Measurements from ENCODE around the gene NT5C1B.
"Not testable (repeated sequence)": the region's sequence is repeated elsewhere in the genome, so short reads cannot be mapped to it uniquely, and the experiment has no call there.

Gene NT5C1B

GRCh38 chr2:18589354-18589753, at the start of gene NT5C1B:
NT5C1B (minus strand) TSS chr2:18589569; CDS start chr2:18589468, 101 bp downstream.
- no peak for DNase-seq

GRCh38 chr2:18637196-18637595, 47.8 kb upstream of the NT5C1B start:
- no peak for DNase-seq

GRCh38 chr2:18632699-18633098, 43.3 kb upstream of the NT5C1B start:
- not testable (repeated sequence) for DNase-seq

- DNase-seq = no peak
Observed at GRCh38 chr2:18630941-18631340, 41.6 kb upstream of the NT5C1B start.

- no peak for DNase-seq
Observed at GRCh38 chr2:18630541-18630940, 41.2 kb upstream of the NT5C1B start.

- DNase-seq = no peak
Observed at GRCh38 chr2:18630101-18630500, 40.7 kb upstream of the NT5C1B start.

- DNase-seq = no peak
Observed at GRCh38 chr2:18626958-18627650, 37.7 kb upstream of the NT5C1B start.

- DNase-seq = no peak
Observed at GRCh38 chr2:18626256-18626668, 36.9 kb upstream of the NT5C1B start.

GRCh38 chr2:18625563-18625962, 36.2 kb upstream of the NT5C1B start:
- DNase-seq = no peak

- no peak for DNase-seq
Observed at GRCh38 chr2:18623782-18624181, 34.4 kb upstream of the NT5C1B start.

- no peak for DNase-seq
Observed at GRCh38 chr2:18620867-18621632, 31.7 kb upstream of the NT5C1B start.

GRCh38 chr2:18619091-18619490, 29.7 kb upstream of the NT5C1B start:
- DNase-seq = no peak

GRCh38 chr2:18614041-18614440, 24.7 kb upstream of the NT5C1B start:
- DNase-seq = no peak

- no peak for DNase-seq
Observed at GRCh38 chr2:18612133-18612532, 22.8 kb upstream of the NT5C1B start.

- no peak for DNase-seq
Observed at GRCh38 chr2:18611604-18612003, 22.2 kb upstream of the NT5C1B start.

GRCh38 chr2:18611184-18611583, 21.8 kb upstream of the NT5C1B start:
- DNase-seq = no peak

GRCh38 chr2:18610651-18611050, 21.3 kb upstream of the NT5C1B start:
- no peak for DNase-seq

GRCh38 chr2:18610090-18610489, 20.7 kb upstream of the NT5C1B start:
- no peak for DNase-seq

- no peak for DNase-seq
Observed at GRCh38 chr2:18605115-18605514, 15.7 kb upstream of the NT5C1B start.

GRCh38 chr2:18604531-18604885, 15.1 kb upstream of the NT5C1B start:
- DNase-seq = no peak

GRCh38 chr2:18603854-18604530, 14.6 kb upstream of the NT5C1B start:
- DNase-seq = no peak

GRCh38 chr2:18602298-18602697, 12.9 kb upstream of the NT5C1B start:
- no peak for DNase-seq

GRCh38 chr2:18600255-18600613, 10.9 kb upstream of the NT5C1B start:
- DNase-seq = no peak

All from activated CD4-positive, alpha-beta T cell treated with anti-CD3 and anti-CD28 coated beads, Interleukin-10, Interleukin-2, amounts not matched to agents 100 ng/mL and 50 ng/mL, durations not matched to agents 16 hours and 8 hours (primary cell).